NT2/D1 (cell line): ENCODE results near the gene RALGAPB.

ENCODE experiments used
- YY1 ChIP-seq: IDR thresholded peaks from 2 replicates; pipeline ENCODE4 v1.6.1; 2011; ENCODE audit not compliant: insufficient read length, insufficient read depth
- ZNF274 ChIP-seq: IDR thresholded peaks from 2 replicates; pipeline ENCODE4 v1.6.1; 2011; ENCODE audit warnings: mild to moderate bottlenecking, low read depth, low read length

DNA sequence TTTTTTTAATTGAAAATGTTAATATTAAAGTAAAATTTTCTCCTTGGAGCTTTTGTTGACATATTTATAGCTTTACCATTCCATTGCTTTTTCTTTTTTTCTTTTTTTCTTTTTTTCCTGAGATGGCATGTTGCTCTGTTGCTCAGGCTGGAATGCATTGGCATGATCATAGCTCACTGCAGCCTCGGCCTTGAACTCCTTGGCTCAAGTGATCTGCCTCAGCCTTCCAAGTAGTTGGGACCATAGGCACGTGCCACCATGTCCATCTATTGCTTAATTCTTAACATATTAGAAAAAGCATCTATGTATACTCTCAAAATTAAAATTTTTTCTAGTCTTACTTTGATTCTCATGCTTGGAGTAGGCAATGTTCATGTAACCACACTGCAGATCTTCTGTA lies 43.0 kb downstream of the RALGAPB start:
- TF ChIP-seq ZNF274 (no peak), YY1 (no peak)
